ENCODE results near the gene PABPN1L.

DNA sequence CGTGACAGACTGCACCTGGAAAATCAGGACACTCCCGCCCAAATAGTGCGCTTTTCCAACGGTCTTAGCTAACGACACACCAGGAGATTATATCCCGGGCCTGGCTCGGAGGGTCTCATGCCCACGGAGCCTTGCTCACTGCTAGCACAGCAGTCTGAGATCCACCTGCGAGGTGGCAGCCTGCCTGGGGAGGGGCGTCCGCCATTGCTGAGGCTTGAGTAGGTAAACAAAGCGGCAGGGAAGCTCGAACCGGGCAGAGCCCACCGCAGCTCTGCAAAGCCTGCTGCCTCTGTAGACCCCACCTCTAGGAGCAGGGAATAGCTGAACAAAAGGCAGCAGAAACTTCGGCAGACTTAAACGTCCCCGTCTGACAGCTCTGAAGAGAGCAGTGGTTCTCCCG, 14.8 kb downstream of the PABPN1L start:
- TF ChIP-seq, protein P1, sequence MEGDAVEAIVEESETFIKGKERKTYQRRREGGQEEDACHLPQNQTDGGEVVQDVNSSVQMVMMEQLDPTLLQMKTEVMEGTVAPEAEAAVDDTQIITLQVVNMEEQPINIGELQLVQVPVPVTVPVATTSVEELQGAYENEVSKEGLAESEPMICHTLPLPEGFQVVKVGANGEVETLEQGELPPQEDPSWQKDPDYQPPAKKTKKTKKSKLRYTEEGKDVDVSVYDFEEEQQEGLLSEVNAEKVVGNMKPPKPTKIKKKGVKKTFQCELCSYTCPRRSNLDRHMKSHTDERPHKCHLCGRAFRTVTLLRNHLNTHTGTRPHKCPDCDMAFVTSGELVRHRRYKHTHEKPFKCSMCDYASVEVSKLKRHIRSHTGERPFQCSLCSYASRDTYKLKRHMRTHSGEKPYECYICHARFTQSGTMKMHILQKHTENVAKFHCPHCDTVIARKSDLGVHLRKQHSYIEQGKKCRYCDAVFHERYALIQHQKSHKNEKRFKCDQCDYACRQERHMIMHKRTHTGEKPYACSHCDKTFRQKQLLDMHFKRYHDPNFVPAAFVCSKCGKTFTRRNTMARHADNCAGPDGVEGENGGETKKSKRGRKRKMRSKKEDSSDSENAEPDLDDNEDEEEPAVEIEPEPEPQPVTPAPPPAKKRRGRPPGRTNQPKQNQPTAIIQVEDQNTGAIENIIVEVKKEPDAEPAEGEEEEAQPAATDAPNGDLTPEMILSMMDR (IDR thresholded peaks at IDR 0.05; ENCODE audit: low read depth, low read length, poor library complexity, severe bottlenecking), result no peak
- no peak for TF ChIP-seq EZH2phosphoT487 (IDR thresholded peaks at IDR 0.05; ENCODE audit: borderline replicate concordance, low read length)

All from DOHH2 (cell line).